Measurements from ENCODE around the gene GZF1.

Gene GZF1

DNA sequence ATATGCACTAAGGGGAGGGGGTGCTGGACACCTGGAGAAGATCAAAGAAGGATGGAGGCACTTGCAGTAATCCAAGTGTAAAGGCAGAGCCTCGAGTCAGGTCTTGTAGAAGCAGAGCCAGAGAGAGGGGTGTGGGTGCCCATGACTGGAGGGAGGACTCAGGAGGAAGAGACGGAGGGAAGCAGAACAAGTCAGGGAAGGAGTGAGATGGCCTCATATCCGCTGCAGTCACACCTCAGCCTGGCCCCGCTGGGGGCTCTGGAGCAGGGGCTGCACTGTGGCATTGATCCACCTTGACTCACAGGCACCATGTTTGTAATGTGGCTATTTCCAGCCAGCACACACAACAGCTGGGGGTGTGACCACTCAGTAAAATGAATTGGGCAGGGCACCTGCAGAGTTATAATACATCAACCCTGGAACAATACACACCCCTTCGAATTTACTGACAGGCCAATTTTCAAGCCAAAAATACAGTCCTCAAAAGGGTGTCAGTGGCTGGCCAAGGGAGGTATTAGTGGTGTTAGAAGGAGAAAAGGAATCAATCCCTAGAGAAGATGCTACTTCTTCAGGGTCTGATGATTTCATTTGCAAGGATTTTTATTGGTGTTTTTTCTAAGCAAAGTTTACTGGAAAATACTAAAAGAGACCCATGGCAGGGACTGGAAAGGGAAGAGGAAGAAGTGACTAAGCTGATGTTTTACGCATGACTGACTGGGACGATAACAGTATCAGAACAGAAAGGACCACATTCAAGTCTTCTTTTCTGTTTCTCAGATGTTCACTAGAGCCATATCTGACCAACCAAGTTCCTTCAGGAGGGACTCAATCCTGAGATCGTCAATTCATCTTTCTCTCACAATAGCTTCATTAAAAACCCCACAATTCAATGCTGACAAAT, 30.3 kb upstream of the GZF1 start:
- no peak for DNase-seq (ENCODE audit: low read depth)
- TF ChIP-seq POLR2A (IDR thresholded peaks at IDR 0.05; ENCODE audit: extremely low read depth, insufficient read length), result no peak
- TF ChIP-seq, protein P1, sequence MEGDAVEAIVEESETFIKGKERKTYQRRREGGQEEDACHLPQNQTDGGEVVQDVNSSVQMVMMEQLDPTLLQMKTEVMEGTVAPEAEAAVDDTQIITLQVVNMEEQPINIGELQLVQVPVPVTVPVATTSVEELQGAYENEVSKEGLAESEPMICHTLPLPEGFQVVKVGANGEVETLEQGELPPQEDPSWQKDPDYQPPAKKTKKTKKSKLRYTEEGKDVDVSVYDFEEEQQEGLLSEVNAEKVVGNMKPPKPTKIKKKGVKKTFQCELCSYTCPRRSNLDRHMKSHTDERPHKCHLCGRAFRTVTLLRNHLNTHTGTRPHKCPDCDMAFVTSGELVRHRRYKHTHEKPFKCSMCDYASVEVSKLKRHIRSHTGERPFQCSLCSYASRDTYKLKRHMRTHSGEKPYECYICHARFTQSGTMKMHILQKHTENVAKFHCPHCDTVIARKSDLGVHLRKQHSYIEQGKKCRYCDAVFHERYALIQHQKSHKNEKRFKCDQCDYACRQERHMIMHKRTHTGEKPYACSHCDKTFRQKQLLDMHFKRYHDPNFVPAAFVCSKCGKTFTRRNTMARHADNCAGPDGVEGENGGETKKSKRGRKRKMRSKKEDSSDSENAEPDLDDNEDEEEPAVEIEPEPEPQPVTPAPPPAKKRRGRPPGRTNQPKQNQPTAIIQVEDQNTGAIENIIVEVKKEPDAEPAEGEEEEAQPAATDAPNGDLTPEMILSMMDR (IDR thresholded peaks at IDR 0.05; ENCODE audit: low read depth, low read length), result no peak
- H3K4me3 ChIP-seq (ENCODE audit: low read depth, low read length), result no peak overlapping the region

DNA sequence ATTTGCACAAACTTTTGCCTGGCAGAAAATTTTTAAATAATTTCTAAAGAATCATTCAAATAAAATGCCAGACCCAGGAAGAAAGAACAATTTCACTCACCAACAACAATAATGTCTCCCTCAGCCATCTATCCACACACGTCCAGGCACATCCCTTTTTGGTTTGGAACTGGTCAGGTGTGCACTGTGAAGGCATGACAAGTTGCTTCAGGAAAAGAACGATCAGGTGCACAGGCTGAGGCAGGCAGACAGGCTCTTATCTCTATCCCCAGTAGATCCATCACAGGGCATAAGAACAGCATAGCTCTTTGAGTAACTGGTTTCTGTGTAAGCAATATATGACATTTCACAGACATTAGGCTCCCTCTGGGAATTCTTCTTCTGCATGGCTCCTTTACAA, 29.5 kb upstream of the GZF1 start:
- H3K4me3 ChIP-seq (ENCODE audit: low read depth, low read length), result no peak overlapping the region
- TF ChIP-seq POLR2A (IDR thresholded peaks at IDR 0.05; ENCODE audit: extremely low read depth, insufficient read length), result no peak
- TF ChIP-seq, protein P1 (IDR thresholded peaks at IDR 0.05; ENCODE audit: low read depth, low read length), result no peak
- TF ChIP-seq MYC (IDR thresholded peaks at IDR 0.05; ENCODE audit: low read depth, low read length), result no peak
- TF ChIP-seq, protein P2, sequence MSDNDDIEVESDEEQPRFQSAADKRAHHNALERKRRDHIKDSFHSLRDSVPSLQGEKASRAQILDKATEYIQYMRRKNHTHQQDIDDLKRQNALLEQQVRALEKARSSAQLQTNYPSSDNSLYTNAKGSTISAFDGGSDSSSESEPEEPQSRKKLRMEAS (IDR thresholded peaks at IDR 0.05; ENCODE audit: low read depth, low read length), result no peak
- DNase-seq (ENCODE audit: low read depth), result no peak

DNA sequence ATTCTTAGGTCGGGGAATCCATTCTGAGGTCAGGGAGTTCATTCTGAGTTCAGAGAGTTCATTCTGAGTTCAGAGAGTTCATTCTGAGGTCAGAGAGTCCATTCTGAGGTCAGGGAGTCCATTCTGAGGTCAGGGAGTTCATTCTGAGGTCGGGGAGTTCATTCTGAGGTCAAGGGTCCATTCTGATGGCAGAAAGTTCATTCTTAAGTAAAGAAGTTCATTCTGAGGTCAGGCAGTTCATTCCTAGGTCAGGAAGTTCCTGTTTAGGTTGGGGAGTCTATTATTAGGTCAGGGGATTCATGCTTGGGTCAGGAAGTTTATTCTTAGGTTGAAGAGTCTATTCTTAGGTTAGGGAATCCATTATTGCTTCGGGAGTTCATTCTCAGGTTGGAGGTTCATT, 27.9 kb upstream of the GZF1 start:
- DNase-seq (ENCODE audit: low read depth), result no peak
- no peak overlapping the region for H3K4me3 ChIP-seq (ENCODE audit: low read depth, low read length)
- TF ChIP-seq POLR2A (IDR thresholded peaks at IDR 0.05; ENCODE audit: extremely low read depth, insufficient read length), result no peak
- TF ChIP-seq, protein P2 (IDR thresholded peaks at IDR 0.05; ENCODE audit: low read depth, low read length), result no peak
- TF ChIP-seq, protein P1 (IDR thresholded peaks at IDR 0.05; ENCODE audit: low read depth, low read length), result no peak
- TF ChIP-seq MYC (IDR thresholded peaks at IDR 0.05; ENCODE audit: low read depth, low read length), result no peak

DNA sequence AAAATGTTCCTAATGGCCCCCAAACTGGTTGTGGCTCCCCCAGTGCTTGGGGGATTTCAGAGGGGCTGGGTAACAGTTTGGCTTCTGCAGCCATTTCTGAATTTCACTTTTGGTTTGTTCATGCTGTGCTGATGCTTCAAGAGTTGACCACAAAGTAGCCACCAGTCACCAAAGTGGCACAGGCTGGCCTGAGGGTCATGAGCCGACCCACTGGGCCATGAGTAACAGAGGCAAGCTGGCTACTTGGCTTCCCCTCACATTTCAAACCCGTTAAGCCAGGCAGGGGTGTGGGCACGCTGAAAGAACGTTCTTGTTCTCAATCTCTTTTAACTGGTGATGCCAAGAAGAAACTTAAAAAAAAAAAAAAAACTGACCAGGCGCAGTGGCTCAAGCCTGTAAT, 26.5 kb upstream of the GZF1 start:
- no peak overlapping the region for H3K4me3 ChIP-seq (ENCODE audit: low read depth, low read length)
- DNase-seq (ENCODE audit: low read depth), result no peak
- TF ChIP-seq, protein P2 (IDR thresholded peaks at IDR 0.05; ENCODE audit: low read depth, low read length), result no peak
- TF ChIP-seq, protein P1 (IDR thresholded peaks at IDR 0.05; ENCODE audit: low read depth, low read length), result no peak
- TF ChIP-seq POLR2A (IDR thresholded peaks at IDR 0.05; ENCODE audit: extremely low read depth, insufficient read length) (no peak), MYC (IDR thresholded peaks at IDR 0.05; ENCODE audit: low read depth, low read length) (no peak)

DNA sequence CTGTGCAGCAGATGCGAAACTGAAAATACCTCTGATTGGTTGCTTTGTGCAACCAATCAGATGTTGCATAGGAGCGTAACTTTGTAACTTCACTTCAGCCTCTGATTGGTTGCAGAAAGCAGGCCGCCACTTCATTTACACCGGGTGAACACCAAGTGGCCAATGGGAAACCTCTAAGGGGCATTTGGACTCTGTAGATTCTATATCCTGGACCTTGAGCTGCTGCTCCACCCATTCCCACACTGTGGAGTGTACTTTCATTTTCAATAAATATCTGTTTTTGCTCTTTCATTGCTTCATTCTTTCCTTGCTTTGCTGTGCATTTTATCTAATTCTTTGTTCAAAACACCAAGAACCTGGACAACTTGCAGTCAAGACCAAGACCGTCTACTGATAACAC, 25.5 kb upstream of the GZF1 start:
- no peak overlapping the region for H3K4me3 ChIP-seq (ENCODE audit: low read depth, low read length)
- DNase-seq (ENCODE audit: low read depth), result no peak
- TF ChIP-seq, protein P1 (IDR thresholded peaks at IDR 0.05; ENCODE audit: low read depth, low read length), result no peak

DNA sequence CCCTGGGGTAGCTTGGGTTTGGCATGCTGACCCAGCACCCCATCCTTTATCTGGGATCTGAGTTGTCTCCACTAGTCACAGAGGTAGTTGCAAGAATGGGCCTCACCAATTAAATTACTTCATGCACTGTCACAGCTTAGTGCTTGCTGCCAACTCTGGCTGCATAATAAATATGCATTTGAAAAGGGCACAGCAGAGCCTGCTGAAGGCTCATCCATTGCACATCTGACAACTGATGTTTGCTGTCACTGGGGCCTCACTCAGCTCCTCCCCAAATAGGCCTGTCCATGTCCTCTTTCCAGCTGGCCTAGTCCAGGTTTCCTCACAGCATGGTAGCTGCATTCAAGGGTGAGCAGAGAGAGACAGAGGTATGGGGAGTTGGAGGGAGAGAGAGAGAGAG, 24.7 kb upstream of the GZF1 start:
- H3K4me3 ChIP-seq (ENCODE audit: low read depth, low read length), result no peak overlapping the region
- TF ChIP-seq, protein P2 (IDR thresholded peaks at IDR 0.05; ENCODE audit: low read depth, low read length), result no peak
- TF ChIP-seq MYC (IDR thresholded peaks at IDR 0.05; ENCODE audit: low read depth, low read length), result no peak
- no peak for TF ChIP-seq POLR2A (IDR thresholded peaks at IDR 0.05; ENCODE audit: extremely low read depth, insufficient read length)
- TF ChIP-seq, protein P1 (IDR thresholded peaks at IDR 0.05; ENCODE audit: low read depth, low read length), result no peak
- DNase-seq (ENCODE audit: low read depth), result no peak
